ENCODE measurements around the gene ING3. TPM values are rescaled to one million over a fixed set of nuclear protein-coding genes. Genes with fewer than 3 reads are reported as not detected.

ING3 gene
- total and polyA plus RNA-seq, 4 experiments from 2014 or later: 24.1 to 32.2 (median 28.1) TPM

DNA sequence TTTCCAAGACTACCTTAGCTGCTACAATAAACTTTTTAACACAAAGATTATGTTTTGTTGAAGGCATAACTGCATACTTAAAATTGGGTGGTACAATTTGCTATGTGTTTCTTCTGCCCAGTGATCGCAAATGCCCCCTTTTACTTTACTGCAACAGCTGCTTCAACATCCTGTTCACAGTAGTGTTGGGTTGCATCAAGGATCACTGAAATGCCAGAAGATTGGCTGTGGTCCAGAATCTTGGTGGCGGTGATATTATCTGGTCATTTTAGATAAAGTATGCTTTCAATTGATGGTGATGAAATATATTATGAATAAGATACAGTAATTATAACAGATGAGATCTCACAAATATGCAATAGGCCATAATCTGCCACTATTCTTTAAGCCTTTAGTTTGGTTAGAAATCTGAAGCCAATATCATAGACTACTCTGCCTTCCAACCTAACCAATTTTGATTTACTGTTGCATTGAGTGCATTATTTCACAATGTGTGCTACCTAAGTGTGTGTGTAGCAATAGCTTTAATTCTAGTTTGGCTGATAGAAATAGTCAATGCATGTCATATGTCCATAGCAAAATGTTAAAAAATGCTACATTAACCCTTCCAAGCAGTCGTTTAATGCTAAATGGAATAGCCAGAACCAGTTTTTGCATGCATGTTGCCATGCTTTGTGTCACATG lies 29.8 kb upstream of the ING3 start:
- Histone ChIP-seq H3K27ac (ENCODE audit: low read depth, low read length) (no peak overlapping the region), H3K9me3 (ENCODE audit: control insufficient read depth in 1 of 2, low read length in 2 of 2) (no peaks in the 10 kb centered on the region), H3K4me3 (ENCODE audit: low read length in 2 of 2) (no peak overlapping the region), H3K4me1 (ENCODE audit: insufficient read depth, low read length) (no peaks in the 10 kb centered on the region), H3K27me3 (ENCODE audit: insufficient read depth, low read length) (no peaks in the 10 kb centered on the region), H3K36me3 (ENCODE audit: insufficient read depth, low read length) (no peaks in the 10 kb centered on the region)
- no peak overlapping the region for H3K4me3 Mint-ChIP-seq
- intact Hi-C loops (cut with micrococcal nuclease): no loop called here
- H3K9me3 Mint-ChIP-seq: no peaks in the 10 kb centered on the region
- no peak overlapping the region for H3K27ac Mint-ChIP-seq
- H3K36me3 Mint-ChIP-seq: no peaks in the 10 kb centered on the region
- ChIA-PET CTCF (ENCODE audit: partially characterized antibody) (no interaction called here), POLR2A (ENCODE audit: partially characterized antibody) (interaction anchor here (0.5 kb wide), 1 partner anchor 12 kb away, joined by 3 read pairs; no protein-coding TSS in a partner anchor)
- no peaks in the 10 kb centered on the region for H3K4me1 Mint-ChIP-seq
- DNase-seq: no peak
- peaks cover 3 to 9% of the 10 kb centered on the region in 2 donors for H3K27me3 Mint-ChIP-seq

DNA sequence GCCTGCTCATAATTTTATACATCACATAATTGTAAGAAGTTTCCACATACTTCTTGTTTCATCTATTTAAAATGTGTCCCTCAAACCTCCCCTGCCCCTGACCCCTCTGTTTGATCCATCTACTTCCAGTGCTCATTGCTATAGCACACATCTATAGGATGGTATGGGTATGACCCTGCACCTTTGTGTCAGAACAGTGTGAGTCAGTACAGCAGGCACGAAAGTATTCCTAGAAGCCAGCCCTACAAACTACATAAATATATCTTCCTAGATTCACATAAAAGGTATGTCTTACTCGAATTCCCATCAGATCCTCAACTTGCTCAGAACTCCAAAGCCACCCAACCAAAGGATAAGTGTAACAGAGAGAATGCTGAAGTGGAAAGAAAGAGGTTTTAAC lies 25.7 kb upstream of the ING3 start:
- H3K4me1 Mint-ChIP-seq: no peaks in the 10 kb centered on the region

DNA sequence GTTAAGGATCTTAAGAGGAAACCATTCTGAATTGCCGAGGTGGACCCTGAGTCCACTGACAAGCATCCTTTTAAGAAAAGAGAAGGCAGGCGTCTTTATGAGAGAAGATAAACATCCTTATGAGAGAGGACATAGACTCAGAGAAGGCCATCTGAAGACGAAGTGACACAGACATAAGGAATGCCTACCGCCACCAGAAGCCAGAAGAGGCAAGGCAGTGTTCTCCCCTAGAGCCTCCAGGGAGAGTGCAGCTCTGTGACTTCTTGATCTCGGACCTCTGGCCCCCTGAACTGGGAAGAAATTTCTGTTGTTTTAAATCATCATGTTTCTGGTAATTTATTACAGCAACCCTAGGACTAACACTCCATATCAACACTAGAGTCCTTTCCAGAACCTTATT lies 25.2 kb upstream of the ING3 start:
- H3K27me3 Mint-ChIP-seq: peaks cover 6 to 12% of the 10 kb centered on the region in 2 donors
- Histone ChIP-seq H3K9me3 (ENCODE audit: control insufficient read depth in 1 of 2, low read length in 2 of 2) (no peaks in the 10 kb centered on the region), H3K4me1 (ENCODE audit: insufficient read depth, low read length) (no peaks in the 10 kb centered on the region), H3K4me3 (ENCODE audit: low read length in 2 of 2) (no peak overlapping the region), H3K27ac (ENCODE audit: low read depth, low read length) (no peak overlapping the region), H3K36me3 (ENCODE audit: insufficient read depth, low read length) (no peaks in the 10 kb centered on the region), H3K27me3 (ENCODE audit: insufficient read depth, low read length) (no peaks in the 10 kb centered on the region)
- intact Hi-C loops (cut with micrococcal nuclease): no loop called here
- DNase-seq: no peak
- ChIA-PET CTCF (ENCODE audit: partially characterized antibody) (no interaction called here), POLR2A (ENCODE audit: partially characterized antibody) (no interaction called here)
- H3K9me3 Mint-ChIP-seq: no peaks in the 10 kb centered on the region
- no peaks in the 10 kb centered on the region for H3K4me1 Mint-ChIP-seq
- no peaks in the 10 kb centered on the region for H3K36me3 Mint-ChIP-seq
- H3K4me3 Mint-ChIP-seq: no peak overlapping the region
- no peak overlapping the region for H3K27ac Mint-ChIP-seq

More for the DNA sequence above, 25.7 kb upstream of the ING3 start:
- H3K27me3 ChIP-seq (ENCODE audit: insufficient read depth, low read length): no peaks in the 10 kb centered on the region
- Mint-ChIP-seq H3K27ac (no peak overlapping the region), H3K36me3 (no peaks in the 10 kb centered on the region), H3K27me3 (peaks cover 6 to 12% of the 10 kb centered on the region in 2 donors), H3K9me3 (no peaks in the 10 kb centered on the region), H3K4me3 (no peak overlapping the region)
- intact Hi-C loops (cut with micrococcal nuclease): no loop called here
- H3K9me3 ChIP-seq (ENCODE audit: control insufficient read depth in 1 of 2, low read length in 2 of 2): no peaks in the 10 kb centered on the region
- ChIA-PET CTCF (ENCODE audit: partially characterized antibody) (no interaction called here), POLR2A (ENCODE audit: partially characterized antibody) (no interaction called here)
- DNase-seq: no peak
- no peak overlapping the region for H3K4me3 ChIP-seq (ENCODE audit: low read length in 2 of 2)
- no peaks in the 10 kb centered on the region for H3K36me3 ChIP-seq (ENCODE audit: insufficient read depth, low read length)
- H3K27ac ChIP-seq (ENCODE audit: low read depth, low read length): no peak overlapping the region
- H3K4me1 ChIP-seq (ENCODE audit: insufficient read depth, low read length): no peaks in the 10 kb centered on the region

DNA sequence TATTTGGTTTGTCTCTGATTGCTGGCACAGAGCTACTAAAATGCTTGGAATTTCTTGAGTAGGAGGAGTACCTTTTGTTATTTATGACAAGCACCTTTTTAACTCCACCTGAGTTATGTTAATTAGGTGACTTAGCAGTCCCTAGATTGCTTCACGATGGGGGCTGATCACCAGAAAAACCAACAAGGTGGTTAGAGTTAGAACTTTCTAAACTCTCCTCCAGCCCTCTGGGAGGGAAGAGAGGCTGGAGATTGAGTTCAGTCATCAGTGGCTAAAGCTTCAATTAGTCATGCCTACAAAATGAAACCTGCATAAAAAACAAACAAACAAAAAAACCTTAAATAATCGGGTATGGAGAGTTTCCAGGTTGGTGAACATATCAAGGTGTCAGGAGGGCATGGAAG lies 23.6 kb upstream of the ING3 start:
- no peak overlapping the region for H3K4me3 ChIP-seq (ENCODE audit: low read length in 2 of 2)
- no peaks in the 10 kb centered on the region for H3K36me3 Mint-ChIP-seq
- no peak overlapping the region for H3K27ac ChIP-seq (ENCODE audit: low read depth, low read length)
- no peak overlapping the region for H3K27ac Mint-ChIP-seq
- no peaks in the 10 kb centered on the region for H3K4me1 Mint-ChIP-seq
- H3K27me3 ChIP-seq (ENCODE audit: insufficient read depth, low read length): no peaks in the 10 kb centered on the region
- ChIA-PET CTCF (ENCODE audit: partially characterized antibody) (no interaction called here), POLR2A (ENCODE audit: partially characterized antibody) (no interaction called here)
- no peaks in the 10 kb centered on the region for H3K9me3 Mint-ChIP-seq
- no peak for DNase-seq
- intact Hi-C loops (cut with micrococcal nuclease): no loop called here
- H3K9me3 ChIP-seq (ENCODE audit: control insufficient read depth in 1 of 2, low read length in 2 of 2): no peaks in the 10 kb centered on the region
- H3K4me1 ChIP-seq (ENCODE audit: insufficient read depth, low read length): no peaks in the 10 kb centered on the region
- H3K4me3 Mint-ChIP-seq: no peak overlapping the region
- no peaks in the 10 kb centered on the region for H3K36me3 ChIP-seq (ENCODE audit: insufficient read depth, low read length)
- H3K27me3 Mint-ChIP-seq: peaks cover 8 to 16% of the 10 kb centered on the region in 2 donors

DNA sequence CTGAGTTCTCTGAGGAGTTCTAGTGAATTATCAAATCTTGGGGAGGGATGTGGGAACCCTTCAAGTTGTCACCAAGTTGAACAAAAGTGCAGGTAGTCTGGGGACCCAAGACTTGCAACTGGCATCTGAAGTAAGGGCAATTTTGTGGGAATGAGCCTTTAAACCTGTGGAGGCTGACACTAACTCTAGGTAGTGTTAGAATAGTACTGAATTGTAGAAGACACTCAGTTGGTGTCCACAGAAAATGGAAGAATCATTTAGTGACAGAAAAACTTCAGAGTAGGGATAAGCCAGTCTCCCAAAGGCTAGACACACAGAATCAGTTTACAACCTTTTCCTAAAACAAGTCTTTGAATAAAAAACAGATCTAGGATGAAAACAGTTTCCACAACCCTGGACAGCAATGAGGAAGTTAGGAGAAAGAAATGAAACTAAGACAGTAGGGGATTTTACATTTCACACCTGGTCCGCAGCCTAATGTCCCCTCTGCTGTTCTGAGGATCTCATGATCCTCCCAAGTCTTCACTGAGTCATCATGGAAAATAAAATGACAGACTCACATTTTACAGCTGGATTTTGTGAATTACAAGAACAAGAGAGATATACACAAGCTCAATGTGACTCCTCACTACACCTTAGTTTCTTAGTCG lies 23.0 kb upstream of the ING3 start:
- no peaks in the 10 kb centered on the region for H3K36me3 Mint-ChIP-seq
- no peak overlapping the region for H3K4me3 Mint-ChIP-seq
- no peaks in the 10 kb centered on the region for H3K27me3 ChIP-seq (ENCODE audit: insufficient read depth, low read length)
- no peak overlapping the region for H3K27ac Mint-ChIP-seq
- H3K4me3 ChIP-seq (ENCODE audit: low read length in 2 of 2): no peak overlapping the region
- peaks cover 8 to 16% of the 10 kb centered on the region in 2 donors for H3K27me3 Mint-ChIP-seq
- CTCF ChIA-PET (ENCODE audit: partially characterized antibody): no interaction called here
- H3K27ac ChIP-seq (ENCODE audit: low read depth, low read length): no peak overlapping the region
- POLR2A ChIA-PET (ENCODE audit: partially characterized antibody): no interaction called here
- intact Hi-C loops (cut with micrococcal nuclease): no loop called here
- H3K4me1 Mint-ChIP-seq: no peaks in the 10 kb centered on the region
- no peaks in the 10 kb centered on the region for H3K4me1 ChIP-seq (ENCODE audit: insufficient read depth, low read length)
- H3K9me3 Mint-ChIP-seq: no peaks in the 10 kb centered on the region
- no peaks in the 10 kb centered on the region for H3K9me3 ChIP-seq (ENCODE audit: control insufficient read depth in 1 of 2, low read length in 2 of 2)
- DNase-seq: no peak
- no peaks in the 10 kb centered on the region for H3K36me3 ChIP-seq (ENCODE audit: insufficient read depth, low read length)

DNA sequence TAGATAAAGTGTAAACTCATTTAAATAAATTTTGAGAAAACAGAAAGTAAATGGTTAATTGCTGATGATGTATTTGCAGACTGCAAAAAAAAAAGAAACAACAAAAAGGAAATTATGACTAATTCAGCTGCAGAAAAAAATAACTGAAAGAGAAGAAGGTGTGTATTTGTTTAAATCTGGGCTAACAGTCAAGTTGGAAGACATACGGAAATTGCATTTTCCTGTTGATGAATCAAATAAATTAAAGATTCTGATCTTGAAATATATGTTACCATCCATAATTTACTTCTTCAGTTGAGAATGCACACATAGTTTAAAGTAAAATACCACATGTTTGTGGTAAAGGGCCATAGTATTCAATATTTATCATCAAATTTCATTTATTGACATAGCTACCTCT lies 19.3 kb upstream of the ING3 start:
- peaks cover 2% of the 10 kb centered on the region for H3K27me3 ChIP-seq (ENCODE audit: insufficient read depth, low read length)
- DNase-seq: no peak
- intact Hi-C loops (cut with micrococcal nuclease): no loop called here
- ChIA-PET POLR2A (ENCODE audit: partially characterized antibody) (no interaction called here), CTCF (ENCODE audit: partially characterized antibody) (interaction anchor here (1.3 kb wide), 2 partner anchors 55 to 139 kb away, joined by 3 read pairs; no protein-coding TSS in a partner anchor)
- Mint-ChIP-seq H3K4me3 (no peak overlapping the region), H3K27me3 (peaks cover 12 to 15% of the 10 kb centered on the region in 2 donors), H3K27ac (no peak overlapping the region), H3K4me1 (no peaks in the 10 kb centered on the region), H3K36me3 (no peaks in the 10 kb centered on the region), H3K9me3 (no peaks in the 10 kb centered on the region)
- no peaks in the 10 kb centered on the region for H3K4me1 ChIP-seq (ENCODE audit: insufficient read depth, low read length)
- H3K27ac ChIP-seq (ENCODE audit: low read depth, low read length): no peak overlapping the region
- H3K36me3 ChIP-seq (ENCODE audit: insufficient read depth, low read length): no peaks in the 10 kb centered on the region
- no peaks in the 10 kb centered on the region for H3K9me3 ChIP-seq (ENCODE audit: control insufficient read depth in 1 of 2, low read length in 2 of 2)
- H3K4me3 ChIP-seq (ENCODE audit: low read length in 2 of 2): no peak overlapping the region

DNA sequence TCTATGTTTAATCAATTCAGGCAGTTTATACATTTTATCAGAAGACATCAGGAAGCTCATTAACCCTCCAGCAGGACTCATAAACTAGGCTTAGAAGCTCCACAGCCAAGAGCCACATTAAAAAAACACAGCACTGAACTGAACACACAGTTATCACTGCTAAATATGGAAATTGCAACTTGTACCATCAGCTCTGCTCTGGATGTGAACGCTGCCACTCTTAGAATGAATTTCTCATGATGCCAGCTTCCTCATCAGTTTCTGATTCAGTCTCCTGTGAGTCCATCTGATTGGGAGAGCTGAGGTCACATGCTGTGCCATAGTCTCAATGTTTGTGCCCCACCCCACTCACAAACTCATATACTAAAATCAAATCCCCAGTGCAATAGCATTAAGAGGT lies 17.1 kb upstream of the ING3 start:
- H3K27ac Mint-ChIP-seq: no peak overlapping the region
- no peaks in the 10 kb centered on the region for H3K4me1 Mint-ChIP-seq
- no peak overlapping the region for H3K27ac ChIP-seq (ENCODE audit: low read depth, low read length)
- intact Hi-C loops (cut with micrococcal nuclease): no loop called here
- no peaks in the 10 kb centered on the region for H3K36me3 Mint-ChIP-seq
- POLR2A ChIA-PET (ENCODE audit: partially characterized antibody): no interaction called here
- CTCF ChIA-PET (ENCODE audit: partially characterized antibody): no interaction called here
- no peak overlapping the region for H3K4me3 ChIP-seq (ENCODE audit: low read length in 2 of 2)
- H3K4me1 ChIP-seq (ENCODE audit: insufficient read depth, low read length): no peaks in the 10 kb centered on the region
- H3K27me3 Mint-ChIP-seq: peaks cover 9 to 10% of the 10 kb centered on the region in 2 donors
- DNase-seq: no peak
- H3K27me3 ChIP-seq (ENCODE audit: insufficient read depth, low read length): peaks cover 2% of the 10 kb centered on the region
- H3K9me3 ChIP-seq (ENCODE audit: control insufficient read depth in 1 of 2, low read length in 2 of 2): no peaks in the 10 kb centered on the region
- no peaks in the 10 kb centered on the region for H3K9me3 Mint-ChIP-seq
- H3K36me3 ChIP-seq (ENCODE audit: insufficient read depth, low read length): no peaks in the 10 kb centered on the region
- H3K4me3 Mint-ChIP-seq: no peak overlapping the region
